HG03342 (cell line): Measurements from ENCODE around the gene MSX1.

ENCODE experiments used
- ATAC-seq: cut with Tn5 transposase; IDR thresholded peaks from one replicate; pipeline ENCODE4 v1.9.1; 2021; ENCODE audit warnings: mild to moderate bottlenecking, moderate library complexity; ENCODE audit not compliant: unreplicated experiment

MSX1 gene

DNA sequence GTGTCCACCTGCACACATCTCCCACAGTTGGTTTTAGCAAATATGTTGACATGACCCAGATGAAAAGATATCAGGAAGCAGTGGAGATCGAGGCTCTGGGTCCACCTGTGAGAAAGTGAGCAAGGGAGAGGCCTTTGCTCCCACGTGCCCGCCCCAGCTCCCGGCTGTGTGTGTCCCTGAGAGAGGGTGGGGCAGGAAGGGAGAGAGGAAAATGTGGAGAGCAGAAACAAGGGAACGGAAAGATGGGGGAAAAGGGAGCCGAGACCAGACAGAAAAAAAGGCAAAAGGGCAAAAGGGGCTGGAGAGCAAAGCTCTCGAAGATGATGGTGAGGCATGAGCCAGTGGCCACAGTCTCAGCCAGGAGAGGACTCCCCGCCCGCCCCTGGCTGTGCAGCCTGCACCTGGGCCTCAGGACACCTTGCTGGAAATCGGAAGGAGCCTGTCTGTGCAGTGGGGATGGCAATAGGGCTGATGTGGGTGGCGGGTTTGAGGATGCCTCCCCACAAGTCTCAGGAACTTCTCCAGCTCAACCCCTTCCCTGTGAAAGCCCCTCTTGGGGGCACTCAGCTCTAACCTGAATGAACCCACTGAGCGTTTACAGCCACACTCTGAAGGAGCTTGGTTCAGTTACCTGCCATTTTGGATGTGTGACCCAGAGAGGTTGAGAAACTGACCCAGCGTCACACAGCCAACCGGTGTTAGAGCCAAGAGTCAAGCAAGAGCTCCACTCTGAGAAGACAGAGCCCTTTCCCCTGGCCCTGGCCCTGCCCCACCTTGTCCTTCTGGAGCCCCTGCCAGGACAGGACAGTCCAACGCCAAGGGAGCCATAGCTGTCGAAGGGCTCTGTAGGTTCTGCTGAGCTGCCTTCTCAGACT is 20.3 kb upstream of the MSX1 start:
- ATAC-seq, result no peak

DNA sequence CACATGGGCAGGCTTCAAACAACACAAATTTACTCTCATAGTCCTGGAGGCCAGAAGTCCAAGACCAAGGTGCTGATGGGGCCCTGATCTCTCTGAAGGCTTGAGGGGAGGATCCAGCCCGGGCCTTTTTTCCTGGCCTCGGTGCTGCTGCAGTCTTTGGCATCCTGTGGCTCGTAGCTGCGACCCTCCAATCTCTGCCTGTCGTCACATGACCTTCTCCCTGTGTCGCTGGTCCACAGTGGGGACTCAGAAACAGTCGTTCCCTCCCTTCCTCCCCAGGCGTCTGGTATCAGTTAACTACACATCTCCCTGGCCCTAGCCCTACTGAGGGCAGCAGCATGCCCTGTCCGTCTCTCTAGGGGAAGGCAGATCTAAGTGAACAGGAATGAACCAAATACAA is 19.1 kb upstream of the MSX1 start:
- no peak for ATAC-seq

DNA sequence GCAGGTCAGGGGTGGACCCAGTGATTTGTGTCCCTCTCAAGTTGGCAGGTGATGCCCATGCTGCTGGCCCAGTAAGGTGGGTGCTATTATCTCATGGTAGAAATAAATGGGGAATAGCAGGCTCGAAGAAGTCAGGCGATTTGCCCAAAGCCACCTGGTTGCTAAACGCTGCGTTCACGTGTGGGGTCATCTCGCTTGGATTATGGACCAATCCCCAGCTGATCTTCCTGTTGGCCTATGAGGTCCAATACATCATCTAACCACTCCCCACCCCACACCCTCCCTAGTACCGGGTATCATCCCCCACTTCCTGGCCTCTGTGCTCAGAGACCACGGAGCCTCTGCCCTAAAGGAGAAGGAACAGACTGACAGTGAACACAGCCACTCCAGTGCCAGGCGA is 18.3 kb upstream of the MSX1 start:
- ATAC-seq, result no peak

DNA sequence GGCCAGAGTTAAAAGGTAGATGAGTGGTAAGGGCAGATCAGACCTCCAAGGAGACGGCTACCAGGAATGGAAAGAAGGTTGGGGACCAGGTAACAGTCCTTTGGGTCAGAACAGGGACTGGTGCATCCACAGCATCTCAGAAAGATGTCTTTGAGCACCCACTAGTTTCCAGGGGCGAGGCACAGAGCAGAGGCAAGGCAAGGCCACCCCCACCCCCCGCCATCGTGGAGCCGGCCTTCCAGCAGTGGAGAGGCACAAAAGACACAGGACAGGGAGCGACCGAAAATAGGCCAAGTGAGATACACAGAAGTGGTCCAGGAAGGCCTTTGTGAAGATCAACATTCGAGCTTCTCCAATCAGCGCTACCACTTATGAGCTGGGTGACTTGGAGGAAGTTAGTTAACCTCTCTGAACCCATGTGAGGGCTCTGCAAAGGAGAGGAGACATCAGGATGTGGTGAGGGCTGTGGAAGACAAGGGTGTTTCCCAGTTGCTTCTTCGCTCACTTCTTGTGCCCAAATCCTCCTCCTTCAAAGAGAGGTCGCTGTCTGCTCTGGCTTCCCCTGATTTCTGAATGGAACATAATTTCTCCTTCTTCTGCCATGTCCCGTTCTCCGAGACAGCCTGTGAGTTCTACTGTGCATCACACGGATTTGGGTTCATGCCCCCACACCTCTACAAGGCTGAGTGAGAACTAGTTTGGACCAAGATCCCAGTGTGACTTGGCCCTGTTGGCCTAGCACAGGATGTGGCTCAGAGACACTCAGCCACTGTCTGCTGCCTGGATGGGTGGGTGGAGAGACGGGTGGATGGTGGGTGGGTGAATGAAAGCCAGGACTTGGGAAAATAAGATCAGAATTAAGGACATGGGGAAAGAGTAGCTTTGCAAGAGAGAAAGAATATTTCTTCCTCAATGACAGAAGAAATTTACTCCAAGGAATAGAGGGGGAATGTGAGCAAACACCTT is 16.7 kb upstream of the MSX1 start:
- no peak for ATAC-seq

DNA sequence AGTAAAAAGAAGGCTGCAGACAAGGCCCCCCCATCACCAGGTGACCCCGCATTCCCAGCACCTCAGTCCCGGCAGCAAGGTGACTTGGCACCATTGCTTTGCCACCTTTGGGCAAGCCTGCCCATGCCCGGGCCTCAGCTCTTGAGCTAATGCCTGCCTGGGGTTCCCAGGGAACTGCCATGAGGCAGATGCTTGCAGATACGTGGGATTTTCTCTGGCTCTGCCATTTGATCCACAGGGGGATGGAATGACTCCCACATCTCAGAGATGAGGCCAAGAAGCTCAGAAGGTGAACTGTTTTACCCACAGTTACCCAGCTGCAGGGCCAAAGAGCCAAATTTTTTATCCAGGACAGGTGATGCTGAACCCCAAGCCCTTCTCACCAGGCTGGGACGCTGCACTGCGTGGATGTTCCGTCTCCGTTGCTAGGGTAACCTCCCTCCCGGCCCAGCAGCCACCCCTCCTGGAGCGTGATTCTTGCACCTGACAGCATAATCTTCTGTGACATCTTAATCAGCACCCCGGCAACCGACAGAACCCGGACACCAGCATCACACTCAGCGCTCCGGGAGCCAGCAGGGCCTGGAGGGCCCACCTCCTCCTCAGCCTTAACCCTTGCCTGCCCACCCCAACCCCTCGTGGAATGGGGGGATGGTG is 15.7 kb upstream of the MSX1 start:
- no peak for ATAC-seq

GRCh38 chr4:4845027-4845426 is 14.4 kb upstream of the MSX1 start:
- ATAC-seq, result no peak

DNA sequence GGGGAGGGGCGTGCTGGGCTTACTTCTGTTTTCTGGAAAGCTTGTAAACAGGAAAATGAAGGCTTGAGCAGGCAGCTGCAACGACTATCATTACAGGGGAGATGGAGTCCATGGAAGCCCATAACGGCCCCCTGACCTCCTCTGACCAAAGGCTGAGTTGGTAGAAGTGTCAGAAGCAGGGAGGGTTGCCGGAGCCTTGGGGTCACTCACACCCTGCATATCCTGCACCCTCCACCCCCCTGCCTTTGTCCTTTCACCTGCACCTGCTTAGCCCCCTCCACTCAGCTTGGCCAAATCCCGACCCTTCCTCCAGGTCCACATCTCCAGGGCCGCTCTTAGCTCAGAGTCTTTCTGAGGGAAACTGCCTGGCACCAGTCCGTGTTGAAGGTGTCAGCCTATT is 12.5 kb upstream of the MSX1 start:
- no peak for ATAC-seq

DNA sequence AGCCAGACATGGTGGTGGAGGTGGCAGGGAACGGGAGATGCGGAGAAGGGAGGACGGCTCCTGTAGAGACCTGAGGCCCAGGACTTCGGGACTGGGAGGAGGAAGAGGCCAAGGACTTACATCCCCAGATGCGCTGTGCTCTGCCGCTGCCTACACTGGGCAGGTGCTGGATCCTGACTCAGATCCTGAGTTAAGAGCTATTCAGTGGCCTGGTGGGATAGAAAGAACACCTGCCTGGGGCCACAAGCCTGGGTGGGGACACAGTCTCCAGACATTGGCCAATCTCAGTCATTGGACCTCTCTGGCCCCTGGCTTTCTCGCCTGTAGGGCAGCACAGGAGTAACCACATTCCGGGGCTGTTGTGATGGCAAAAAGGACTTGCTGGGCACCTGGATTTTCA is 10.9 kb upstream of the MSX1 start:
- ATAC-seq, result no peak

DNA sequence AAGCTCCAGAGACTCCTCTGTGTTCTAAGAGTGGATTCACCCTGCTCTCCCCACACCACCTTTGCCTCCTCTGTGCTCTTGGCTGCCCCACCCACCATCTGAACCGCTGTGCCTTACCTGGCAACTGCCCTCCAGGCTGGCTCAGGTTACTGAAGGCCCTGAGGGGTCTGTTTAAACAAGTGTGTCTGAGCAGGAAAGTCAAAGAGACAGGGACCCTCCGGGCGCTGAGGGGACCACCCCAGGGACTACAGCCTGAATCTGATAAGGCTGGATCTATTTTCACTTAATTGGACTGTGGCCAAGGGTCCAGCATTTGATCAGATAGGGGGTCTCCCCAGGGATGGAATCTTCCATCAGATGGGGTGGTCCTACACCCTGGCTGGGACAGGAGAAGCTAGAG is 10.4 kb upstream of the MSX1 start:
- no peak for ATAC-seq

DNA sequence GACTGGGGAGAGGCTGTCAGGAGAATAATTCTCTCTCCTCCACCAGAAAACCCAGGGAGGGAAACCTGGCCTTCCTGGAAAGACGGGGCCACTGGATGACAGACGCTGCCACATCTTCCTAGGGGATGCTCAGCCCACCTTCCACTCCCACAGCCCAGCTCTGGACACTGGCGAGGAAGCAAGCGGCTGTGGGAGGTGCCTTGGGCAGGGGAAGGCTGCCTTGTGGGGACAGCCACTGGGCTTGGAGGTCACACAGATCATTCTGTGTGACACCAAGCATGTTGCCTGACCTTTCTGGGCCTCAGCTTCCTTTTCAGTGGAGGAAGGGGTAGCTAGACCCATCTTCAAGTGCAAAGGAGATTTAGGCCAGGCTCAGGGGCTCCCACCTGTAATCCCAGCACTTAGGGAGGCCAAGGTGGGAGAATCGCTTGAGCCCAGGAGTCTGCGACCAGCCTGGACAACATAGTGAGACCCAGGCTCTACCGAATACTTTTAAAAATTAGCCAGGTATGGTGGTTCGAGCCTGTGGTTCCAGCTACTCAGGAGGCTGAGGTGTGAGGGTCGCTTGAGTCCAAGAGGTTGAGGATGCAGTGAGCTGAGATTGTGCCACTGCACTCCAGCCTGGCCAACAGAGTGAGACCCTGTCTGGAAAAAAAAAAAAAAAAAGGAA is 9.8 kb upstream of the MSX1 start:
- ATAC-seq, result no peak

GRCh38 chr4:4851081-4851480 is 8.4 kb upstream of the MSX1 start:
- ATAC-seq, result no peak

GRCh38 chr4:4851906-4852305 is 7.6 kb upstream of the MSX1 start:
- ATAC-seq, result no peak

DNA sequence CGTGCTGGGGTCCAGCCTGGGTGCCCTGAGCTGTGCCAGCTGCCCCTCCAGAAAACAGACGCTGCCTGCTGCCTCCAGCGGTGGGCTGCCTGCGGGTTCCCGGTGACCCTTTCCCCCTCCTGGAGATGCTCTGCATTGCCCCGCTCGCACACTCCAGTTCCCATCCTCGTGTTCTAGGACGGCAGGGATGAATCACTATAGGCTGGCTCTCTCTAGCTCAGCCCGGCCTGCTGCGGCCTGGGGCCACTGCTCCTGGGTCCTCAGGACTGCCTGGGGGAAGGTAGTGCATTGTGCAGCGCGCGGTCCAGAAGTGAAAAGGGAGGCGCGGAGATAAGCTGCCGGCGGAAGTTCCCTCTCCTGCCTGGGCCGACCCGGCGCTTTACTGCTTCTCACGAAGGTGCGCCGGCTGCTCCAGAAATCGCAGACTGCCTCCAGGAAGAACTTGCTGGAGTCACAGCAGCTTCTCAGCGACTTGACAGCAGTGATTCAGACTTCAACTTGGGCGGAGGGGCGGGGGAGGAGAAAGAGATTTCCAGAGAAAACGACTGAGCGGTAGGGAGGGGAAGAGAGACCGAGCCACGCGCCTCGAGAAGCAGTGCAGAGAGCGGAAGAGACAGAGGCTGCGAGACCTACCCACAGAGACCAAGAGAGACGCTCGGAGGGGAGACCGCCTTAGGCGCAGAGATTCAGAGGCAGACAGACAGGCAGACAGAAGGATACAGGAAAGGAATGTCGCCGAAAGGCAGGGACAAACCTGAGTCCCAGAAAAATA is 6.7 kb upstream of the MSX1 start:
- ATAC-seq, result peak; percentile 59

GRCh38 chr4:4853371-4853823 is 6.1 kb upstream of the MSX1 start:
- ATAC-seq, result peak; percentile 39

DNA sequence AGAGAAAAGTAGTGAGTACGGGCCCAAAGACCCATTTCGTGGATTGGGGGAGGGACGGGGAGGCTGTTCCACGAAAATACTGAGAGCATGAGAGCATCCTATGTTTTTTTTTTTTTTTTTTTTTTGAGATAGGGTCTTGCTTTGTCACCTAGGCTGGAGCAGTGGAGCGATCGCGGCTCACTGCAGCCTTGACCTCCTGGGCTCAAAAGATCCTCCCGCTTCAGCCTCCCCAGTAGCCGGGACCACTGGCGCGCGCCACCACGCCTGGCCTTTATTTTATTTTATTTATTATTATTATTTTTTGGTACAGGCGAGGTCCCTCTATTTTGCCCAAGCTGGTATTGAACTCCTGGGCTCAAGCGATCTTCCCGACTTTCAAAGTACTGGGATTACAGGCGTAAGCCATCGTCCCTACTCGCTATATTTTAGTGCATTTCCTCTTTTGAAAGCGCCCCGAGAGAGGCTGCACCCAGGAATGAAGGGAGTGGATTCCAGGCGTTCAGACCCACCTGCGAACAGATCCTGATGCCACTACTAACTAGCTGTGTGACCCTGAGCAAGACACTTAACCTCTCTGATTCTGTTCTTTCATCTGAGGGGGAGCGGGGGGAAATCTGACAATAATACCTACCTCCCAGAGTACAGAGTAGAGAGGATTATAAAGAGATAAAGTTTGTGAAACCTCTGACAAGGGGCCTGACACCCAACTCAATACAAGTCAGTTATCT is 5.4 kb upstream of the MSX1 start:
- ATAC-seq, result no peak

GRCh38 chr4:4854649-4855295 is 4.7 kb upstream of the MSX1 start:
- no peak for ATAC-seq

DNA sequence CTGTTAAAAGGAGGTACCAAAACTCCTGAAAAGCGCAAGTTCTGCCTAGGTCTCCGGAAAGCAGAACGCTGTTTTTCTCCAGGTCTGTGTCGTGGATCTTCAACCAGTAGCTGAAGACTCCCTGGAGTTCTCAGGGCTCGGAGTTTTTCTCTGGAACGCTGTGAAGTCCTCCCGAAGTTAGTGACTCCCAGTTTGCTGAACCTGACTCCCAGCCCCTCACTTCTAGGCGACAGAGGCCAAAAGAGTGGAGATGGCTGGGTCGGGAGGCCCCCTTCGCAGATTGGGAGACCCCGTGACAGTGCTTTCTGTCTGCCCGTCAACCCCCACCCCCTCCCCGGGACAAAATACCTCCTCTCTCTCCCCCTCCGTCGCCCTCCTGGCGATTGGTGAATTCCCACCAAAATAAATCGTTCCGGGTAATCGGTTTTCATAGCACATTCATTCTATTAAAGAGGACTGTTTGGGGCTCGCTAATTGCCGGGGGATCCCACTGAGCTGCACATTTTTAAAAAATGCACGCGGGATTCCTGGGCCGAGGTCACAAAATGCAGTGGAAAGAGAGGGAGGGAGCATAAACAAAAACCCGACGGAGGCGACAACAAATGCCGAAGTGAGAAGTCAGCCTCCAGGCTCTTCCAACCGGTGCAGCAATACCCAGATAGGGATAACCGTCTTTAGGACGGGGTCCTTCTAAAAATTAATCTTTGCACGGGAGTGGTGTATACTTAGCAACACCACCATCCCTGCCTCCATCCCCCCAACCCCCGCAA is 4.0 kb upstream of the MSX1 start:
- ATAC-seq, result no peak
